B cell (primary cell): Measurements from ENCODE around the gene STX7. TPM values are rescaled to one million over a fixed set of nuclear protein-coding genes. Genes with fewer than 3 reads are reported as not detected.

Experiments used
- ATAC-seq: fragments of 200-7000 bp; cut with Tn5 transposase; one replicate; pipeline ENCODE4 v1.10.0; 2021; ENCODE audit warnings: low read depth, mild to moderate bottlenecking, moderate number of reproducible peaks, moderate library complexity
- CTCF ChIA-PET: fragments of 350-600 bp; sonication (Branson Sonifier 250); formaldehyde crosslinking; loops from one replicate; lab custom pipeline; 2021; ENCODE audit warnings: antibody characterized with exemption, inconsistent platforms; lab: Charles Lee
- POLR2A ChIA-PET: fragments of 350-600 bp; sonication (Branson Sonifier 250); formaldehyde crosslinking; loops from one replicate; lab custom pipeline; 2021; ENCODE audit warnings: antibody characterized with exemption; lab: Charles Lee
- DNase-seq: peaks from one replicate; pipeline ENCODE4 v3.0.0; 2013
- H2AFZ ChIP-seq: 2 replicates; pipeline ENCODE4 v1.6.1; 2012; ENCODE audit warnings: mild to moderate bottlenecking, low read depth, low read length; ENCODE audit not compliant: insufficient read depth, poor library complexity, severe bottlenecking
- H3K27ac ChIP-seq, 2 donors: 1 replicate in 1 of 2; 2 replicates in 1 of 2; pipeline ENCODE4 v1.5.1; 2012 to 2013; ENCODE audit warnings: low read length in 2 of 2, mild to moderate bottlenecking in 2 of 2, moderate library complexity in 1 of 2
- H3K27me3 ChIP-seq, 4 experiments: fragments of 200-600 bp in 1 of 4; sonication (generic) in 1 of 4; replicated peaks in 1 of 4; 1 replicate in 2 of 4; 2 replicates in 2 of 4; pipeline versions ENCODE4 v1.6.1 to v1.7.0; 2013 to 2016; ENCODE audit warnings: low read length in 3 of 4, mild to moderate bottlenecking in 2 of 4, mixed read lengths in 1 of 4, moderate library complexity in 1 of 4; ENCODE audit not compliant: insufficient read depth in 4 of 4, control insufficient read depth in 3 of 4; ENCODE audit errors: control extremely low read depth in 1 of 4
- H3K36me3 ChIP-seq, 2 experiments: replicated peaks in 1 of 2; 1 replicate in 1 of 2; 2 replicates in 1 of 2; pipeline versions ENCODE4 v1.6.1 to v1.7.1; 2013; ENCODE audit warnings: low read length in 1 of 2; ENCODE audit not compliant: insufficient read depth in 2 of 2, control insufficient read depth in 1 of 2; ENCODE audit errors: control extremely low read depth in 1 of 2, extremely low read depth in 1 of 2
- H3K4me1 ChIP-seq, 2 donors: fragments of 200-600 bp in 1 of 2; sonication (generic) in 1 of 2; 1 replicate in 1 of 2; 2 replicates in 1 of 2; pipeline versions ENCODE4 v1.5.1 to v1.6.1; 2013 to 2017; ENCODE audit warnings: low read length in 2 of 2; ENCODE audit not compliant: control insufficient read depth in 2 of 2, insufficient read depth in 2 of 2
- H3K4me2 ChIP-seq: replicated peaks from 2 replicates; pipeline ENCODE3; 2012; ENCODE audit warnings: mild to moderate bottlenecking, low read depth, low read length; ENCODE audit not compliant: poor library complexity, severe bottlenecking
- H3K4me3 ChIP-seq, 5 experiments: fragments of 200-600 bp in 1 of 5; sonication (generic) in 1 of 5; 1 replicate in 3 of 5; 2 replicates in 2 of 5; pipeline versions ENCODE4 v1.5.1 to v1.7.0; 2011 to 2016; ENCODE audit warnings: low read length in 4 of 5, mild to moderate bottlenecking in 4 of 5, low read depth in 2 of 5, control low read depth in 1 of 5, moderate library complexity in 1 of 5; ENCODE audit not compliant: insufficient read depth in 1 of 5; ENCODE audit errors: control extremely low read depth in 1 of 5, extremely low read depth in 1 of 5
- H3K79me2 ChIP-seq: fragments of 200-600 bp; sonication (generic); one replicate; pipeline ENCODE4 v1.6.0; 2016; ENCODE audit warnings: low read length; ENCODE audit not compliant: control insufficient read depth, insufficient read depth
- H3K9ac ChIP-seq: fragments of 200-600 bp; sonication (generic); 2 replicates; pipeline ENCODE4 v1.6.1; 2017; ENCODE audit warnings: mild to moderate bottlenecking, low read length, moderate library complexity
- H3K9me3 ChIP-seq, 3 donors: one replicate each; pipeline versions ENCODE4 v1.6.1 to v1.7.1; 2013; ENCODE audit warnings: low read length in 2 of 3; ENCODE audit not compliant: control insufficient read depth in 2 of 3, insufficient read depth in 1 of 3; ENCODE audit errors: control extremely low read depth in 1 of 3
- H4K20me1 ChIP-seq: 2 replicates; pipeline ENCODE4 v1.6.0; 2012; ENCODE audit warnings: mild to moderate bottlenecking, low read length; ENCODE audit not compliant: insufficient read depth, control insufficient read depth, poor library complexity, severe bottlenecking
- H3K27ac Mint-ChIP-seq: one replicate; pipeline ENCODE4 v1.8.0; 2021; ENCODE audit warnings: mixed read lengths
- H3K27me3 Mint-ChIP-seq: one replicate; pipeline ENCODE4 v1.8.0; 2021; ENCODE audit warnings: mixed read lengths
- H3K4me1 Mint-ChIP-seq: one replicate; pipeline ENCODE4 v1.8.0; 2021; ENCODE audit warnings: mixed read lengths
- H3K4me3 Mint-ChIP-seq: one replicate; pipeline ENCODE4 v1.8.0; 2021; ENCODE audit warnings: mixed read lengths
- H3K9me3 Mint-ChIP-seq: one replicate; pipeline ENCODE4 v1.8.0; 2022; ENCODE audit warnings: mixed read lengths; ENCODE audit not compliant: insufficient read depth
- CTCF ChIP-seq: fragments of 200-600 bp; IDR thresholded peaks from one replicate; pipeline ENCODE4 v1.8.0; 2022; ENCODE audit warnings: antibody characterized with exemption, mild to moderate bottlenecking
- EZH2 ChIP-seq: IDR thresholded peaks from 2 replicates; pipeline ENCODE4 v1.6.1; 2012; ENCODE audit warnings: borderline replicate concordance, low read depth, mild to moderate bottlenecking, moderate library complexity, low read length; ENCODE audit not compliant: insufficient read depth, poor library complexity, severe bottlenecking
- WGBS: methylation state at CpG from one replicate; pipeline ENCODE4 v1.1.5; 2013; ENCODE audit warnings: missing lambda C conversion rate; ENCODE audit not compliant: insufficient coverage; 5-methylcytosine and 5-hydroxymethylcytosine counted together
- intact Hi-C: fragments of 100-400 bp; cut with micrococcal nuclease; formaldehyde crosslinking; loops from one replicate; pipeline ENCODE4 v1.10.0; 2022
- polyA plus RNA-seq: library from polyadenylated mRNA; depleted of rRNA; stranded (reverse); fragments of >200 nt; gene quantifications from 2 replicates; pipeline ENCODE4 v1.2.3, GENCODE V29; 2012
- total RNA-seq, 2 donors: library from RNA; stranded (reverse); fragments of 120-200 nt in 1 of 2; gene quantifications; 1 replicate in 1 of 2; 2 replicates in 1 of 2; pipeline versions ENCODE4 v1.2.3 to v1.2.4, GENCODE V29; 2013 to 2022

The STX7 gene
- total and polyA plus RNA-seq, 2 donors (not counting 1 experiment from before 2014, with no cell fraction given) = 70.9 to 221 TPM

GRCh38 chr6:132524646-132525045 lies 11.7 kb upstream of the STX7 start:
- Histone ChIP-seq H3K4me3 (no peak overlapping the region), H3K4me2 (no peak overlapping the region), H3K36me3 (no peaks in the 10 kb centered on the region), H4K20me1 (no peaks in the 10 kb centered on the region), H3K79me2 (no peaks in the 10 kb centered on the region), H3K9me3 (no peaks in the 10 kb centered on the region), H3K27ac (no peak overlapping the region), H3K4me1 (no peaks in the 10 kb centered on the region), H3K27me3 (no peaks in the 10 kb centered on the region), H2AFZ (no peak overlapping the region), H3K9ac (no peak overlapping the region)
- Mint-ChIP-seq H3K9me3 (no peaks in the 10 kb centered on the region), H3K27me3 (no peaks in the 10 kb centered on the region), H3K4me3 (no peak overlapping the region), H3K4me1 (peaks cover 4% of the 10 kb centered on the region), H3K27ac (no peak overlapping the region)
- TF ChIP-seq EZH2 = no peak
- TF ChIP-seq CTCF = no peak
- ATAC-seq (no peak), DNase-seq (no peak)
- intact Hi-C loops = no loop called here
- CTCF ChIA-PET = interaction anchor here (0.6 to 1.8 kb wide), 4 partner anchors 12 to 1790 kb away, joined by 3 to 6 read pairs (median 4); partner anchors contain the start of gene STX7
- POLR2A ChIA-PET = no interaction called here
- WGBS = 95% methylated on average over 5 of the region's 5 CpGs

GRCh38 chr6:132520953-132521352 lies 8.0 kb upstream of the STX7 start:
- Mint-ChIP-seq H3K27me3 (no peaks in the 10 kb centered on the region), H3K4me3 (no peak overlapping the region)
- ATAC-seq = no peak

More at GRCh38 chr6:132520953-132521352, 8.0 kb upstream of the STX7 start:
- no peaks in the 10 kb centered on the region for H3K9me3 Mint-ChIP-seq
- Histone ChIP-seq H4K20me1 (no peaks in the 10 kb centered on the region), H3K4me3 (no peak overlapping the region), H3K4me1 (no peaks in the 10 kb centered on the region), H3K9ac (no peak overlapping the region), H3K79me2 (peaks cover 3% of the 10 kb centered on the region), H3K4me2 (no peak overlapping the region), H3K27me3 (no peaks in the 10 kb centered on the region), H2AFZ (no peak overlapping the region), H3K9me3 (no peaks in the 10 kb centered on the region), H3K27ac (no peak overlapping the region), H3K36me3 (no peaks in the 10 kb centered on the region)
- CTCF ChIA-PET = interaction anchor here (1.3 to 1.9 kb wide), 2 partner anchors 9 to 241 kb away, joined by 4 to 8 read pairs; no protein-coding TSS in a partner anchor
- peaks cover 2% of the 10 kb centered on the region for H3K4me1 Mint-ChIP-seq
- POLR2A ChIA-PET = no interaction called here
- no peak overlapping the region for H3K27ac Mint-ChIP-seq
- whole genome bisulfite sequencing = no CpG with 5 or more reads among the region's 2 CpGs
- TF ChIP-seq EZH2 (no peak), CTCF (no peak)
- DNase-seq = no peak
- intact Hi-C loops = no loop called here
